ENCODE data around the gene LRRC8B. TPM values are rescaled to one million over a fixed set of nuclear protein-coding genes. Genes with fewer than 3 reads are reported as not detected.

The LRRC8B gene
- polyA plus RNA-seq, 3 donors: 4.5 to 9.1 (median 7.9) TPM

DNA sequence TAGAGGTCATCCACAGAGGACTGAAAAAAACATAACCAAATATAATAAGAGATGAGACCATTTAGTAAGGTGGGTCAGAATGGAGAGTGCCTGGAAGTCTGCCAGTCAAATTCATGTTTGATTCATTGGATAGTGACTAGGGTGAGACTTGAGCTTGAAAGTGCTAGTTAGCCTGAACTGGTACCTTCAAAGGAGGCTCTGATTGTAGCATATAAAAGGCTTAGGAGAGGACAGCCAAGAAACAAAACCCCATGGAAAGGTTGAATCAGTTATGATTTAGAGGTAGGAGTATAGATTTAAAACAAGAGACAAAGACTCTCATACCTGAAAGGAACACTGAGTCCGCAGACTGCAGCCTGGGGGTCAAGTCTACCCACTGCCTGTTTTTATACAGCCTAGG is 63.9 kb downstream of the LRRC8B start:
- Histone ChIP-seq H3K4me2 (replicated peaks; ENCODE audit: extremely low read depth, low read length, poor library complexity, severe bottlenecking) (no peak overlapping the region), H3K79me2 (ENCODE audit: insufficient read depth, low read length) (peaks cover 4% of the 10 kb centered on the region)
- 83% methylated on average over 1 of the region's 1 CpG for WGBS (ENCODE audit: insufficient coverage)

DNA sequence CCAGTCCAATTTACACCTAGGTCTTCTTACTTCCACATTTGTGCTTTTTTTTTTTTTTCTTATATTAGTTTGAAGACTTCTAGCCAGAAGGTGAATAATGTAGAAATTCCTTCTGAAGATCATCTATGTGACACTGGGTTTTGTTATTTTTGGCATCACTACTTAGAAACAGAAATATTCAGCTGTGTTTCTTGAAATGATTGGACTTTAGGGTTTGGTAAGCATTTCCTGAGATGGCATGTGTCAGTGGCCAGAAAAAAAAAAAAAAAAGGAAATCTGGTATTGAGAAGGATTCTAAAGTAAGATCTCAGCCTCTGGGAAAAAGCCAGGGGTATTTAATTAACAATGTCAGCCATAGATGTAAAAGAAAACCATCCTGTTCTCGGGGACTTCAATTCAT is 64.9 kb downstream of the LRRC8B start:
- Mint-ChIP-seq H3K27me3 (ENCODE audit: low read depth in 3 of 3) (no peaks in the 10 kb centered on the region), H3K36me3 (peaks cover 22 to 27% of the 10 kb centered on the region in 2 donors), H3K9me3 (no peaks in the 10 kb centered on the region), H3K4me3 (no peak overlapping the region), H3K27ac (no peak overlapping the region), H3K4me1 (peaks cover 27% of the 10 kb centered on the region)
- intact Hi-C loops (cut with micrococcal nuclease): no loop called here
- Histone ChIP-seq H3K36me3 (replicated peaks in 1 of 2; ENCODE audit: control insufficient read depth in 1 of 2, insufficient read depth in 2 of 2, low read length in 2 of 2) (peaks cover 6 to 21% of the 10 kb centered on the region in 2 donors), H3K4me1 (ENCODE audit: control insufficient read depth in 1 of 2, insufficient read depth in 2 of 2, low read length in 2 of 2) (peaks cover 16 to 21% of the 10 kb centered on the region in 2 donors), H3K4me2 (replicated peaks; ENCODE audit: extremely low read depth, low read length, poor library complexity, severe bottlenecking) (no peak overlapping the region), H3K9ac (ENCODE audit: insufficient read depth, low read length, poor library complexity, severe bottlenecking) (no peak overlapping the region), H3K4me3 (replicated peaks in 1 of 3; ENCODE audit: low read depth in 2 of 3, low read length in 3 of 3) (no peak overlapping the region), H3K9me3 (replicated peaks in 1 of 2; ENCODE audit: control insufficient read depth in 1 of 2, insufficient read depth in 1 of 2, low read length in 2 of 2) (no peaks in the 10 kb centered on the region), H4K20me1 (ENCODE audit: insufficient read depth, low read length) (peaks cover 17% of the 10 kb centered on the region), H2AFZ (ENCODE audit: insufficient read depth, low read depth, low read length, poor library complexity, severe bottlenecking) (no peak overlapping the region), H3K79me2 (ENCODE audit: insufficient read depth, low read length) (peaks cover 4% of the 10 kb centered on the region), H3K27me3 (ENCODE audit: control insufficient read depth in 2 of 2, insufficient read depth in 2 of 2, low read length in 2 of 2) (no peaks in the 10 kb centered on the region), H3K27ac (ENCODE audit: low read depth in 1 of 2, low read length in 2 of 2) (no peak overlapping the region)
- DNase-seq: no peak
- WGBS (ENCODE audit: insufficient coverage): no CpG with 5 or more reads among the region's 1 CpG
- TF ChIP-seq, protein P1, sequence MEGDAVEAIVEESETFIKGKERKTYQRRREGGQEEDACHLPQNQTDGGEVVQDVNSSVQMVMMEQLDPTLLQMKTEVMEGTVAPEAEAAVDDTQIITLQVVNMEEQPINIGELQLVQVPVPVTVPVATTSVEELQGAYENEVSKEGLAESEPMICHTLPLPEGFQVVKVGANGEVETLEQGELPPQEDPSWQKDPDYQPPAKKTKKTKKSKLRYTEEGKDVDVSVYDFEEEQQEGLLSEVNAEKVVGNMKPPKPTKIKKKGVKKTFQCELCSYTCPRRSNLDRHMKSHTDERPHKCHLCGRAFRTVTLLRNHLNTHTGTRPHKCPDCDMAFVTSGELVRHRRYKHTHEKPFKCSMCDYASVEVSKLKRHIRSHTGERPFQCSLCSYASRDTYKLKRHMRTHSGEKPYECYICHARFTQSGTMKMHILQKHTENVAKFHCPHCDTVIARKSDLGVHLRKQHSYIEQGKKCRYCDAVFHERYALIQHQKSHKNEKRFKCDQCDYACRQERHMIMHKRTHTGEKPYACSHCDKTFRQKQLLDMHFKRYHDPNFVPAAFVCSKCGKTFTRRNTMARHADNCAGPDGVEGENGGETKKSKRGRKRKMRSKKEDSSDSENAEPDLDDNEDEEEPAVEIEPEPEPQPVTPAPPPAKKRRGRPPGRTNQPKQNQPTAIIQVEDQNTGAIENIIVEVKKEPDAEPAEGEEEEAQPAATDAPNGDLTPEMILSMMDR (IDR thresholded peaks at IDR 0.05): no peak

More for the DNA sequence above, 63.9 kb downstream of the LRRC8B start:
- Histone ChIP-seq H4K20me1 (ENCODE audit: insufficient read depth, low read length) (peaks cover 17% of the 10 kb centered on the region), H3K9me3 (replicated peaks in 1 of 2; ENCODE audit: control insufficient read depth in 1 of 2, insufficient read depth in 1 of 2, low read length in 2 of 2) (no peaks in the 10 kb centered on the region), H2AFZ (ENCODE audit: insufficient read depth, low read depth, low read length, poor library complexity, severe bottlenecking) (no peak overlapping the region), H3K4me1 (ENCODE audit: control insufficient read depth in 1 of 2, insufficient read depth in 2 of 2, low read length in 2 of 2) (peaks cover 12 to 17% of the 10 kb centered on the region in 2 donors), H3K36me3 (replicated peaks in 1 of 2; ENCODE audit: control insufficient read depth in 1 of 2, insufficient read depth in 2 of 2, low read length in 2 of 2) (peaks cover 15 to 32% of the 10 kb centered on the region in 2 donors), H3K4me3 (replicated peaks in 1 of 3; ENCODE audit: low read depth in 2 of 3, low read length in 3 of 3) (no peak overlapping the region), H3K9ac (ENCODE audit: insufficient read depth, low read length, poor library complexity, severe bottlenecking) (no peak overlapping the region), H3K27me3 (ENCODE audit: control insufficient read depth in 2 of 2, insufficient read depth in 2 of 2, low read length in 2 of 2) (no peaks in the 10 kb centered on the region), H3K27ac (ENCODE audit: low read depth in 1 of 2, low read length in 2 of 2) (no peak overlapping the region)
- no peak overlapping the region for H3K4me3 Mint-ChIP-seq
- intact Hi-C loops (cut with micrococcal nuclease): no loop called here
- H3K36me3 Mint-ChIP-seq: peaks cover 32 to 36% of the 10 kb centered on the region in 2 donors
- H3K4me1 Mint-ChIP-seq: peaks cover 24% of the 10 kb centered on the region
- no peaks in the 10 kb centered on the region for H3K9me3 Mint-ChIP-seq
- TF ChIP-seq, protein P1 (IDR thresholded peaks at IDR 0.05): no peak
- no peak for DNase-seq
- H3K27ac Mint-ChIP-seq: no peak overlapping the region
- no peaks in the 10 kb centered on the region for H3K27me3 Mint-ChIP-seq (ENCODE audit: low read depth in 3 of 3)
